Keratinocyte (primary cell): ENCODE measurements around the gene ANKDD1A. TPM values are rescaled to one million over a fixed set of nuclear protein-coding genes. Genes with fewer than 3 reads are reported as not detected.

Experiments
- DNase-seq: peaks from one replicate; pipeline ENCODE4 v3.0.0-alpha.2; 2011; ENCODE audit warnings: low read depth, missing footprints, low spot score
- FAIRE-seq: peaks from 2 replicates; lab custom pipeline; 2011; peaks lifted over from hg19 to GRCh38; lab: Jason Lieb, UNC
- H2AFZ ChIP-seq: 2 replicates; pipeline ENCODE4 v1.6.0; 2012; ENCODE audit warnings: low read length, control low read depth, inconsistent platforms; ENCODE audit not compliant: control insufficient read depth
- H3K27ac ChIP-seq: 2 replicates; pipeline ENCODE4 v1.5.1; 2011; ENCODE audit warnings: low read length; ENCODE audit not compliant: control insufficient read depth, insufficient read depth
- H3K27me3 ChIP-seq: 3 replicates; pipeline ENCODE4 v1.6.0; 2011; ENCODE audit warnings: low read length; ENCODE audit not compliant: control insufficient read depth, insufficient read depth; ENCODE audit errors: extremely low read depth
- H3K36me3 ChIP-seq, 2 experiments: 2 replicates in 1 of 2; 3 replicates in 1 of 2; pipeline ENCODE4 v1.5.1; 2011; ENCODE audit warnings: low read length in 2 of 2, mild to moderate bottlenecking in 1 of 2; ENCODE audit not compliant: control insufficient read depth in 2 of 2, insufficient read depth in 2 of 2; ENCODE audit errors: extremely low read depth in 1 of 2
- H3K4me1 ChIP-seq: 3 replicates; pipeline ENCODE4 v1.5.1; 2011; ENCODE audit warnings: low read length; ENCODE audit not compliant: control insufficient read depth, insufficient read depth; ENCODE audit errors: extremely low read depth
- H3K4me2 ChIP-seq: 3 replicates; pipeline ENCODE4 v1.6.0; 2011; ENCODE audit warnings: low read depth, low read length; ENCODE audit not compliant: control insufficient read depth, insufficient read depth; ENCODE audit errors: extremely low read depth
- H3K4me3 ChIP-seq, 3 experiments: fragments of 200-600 bp in 1 of 3; sonication (generic) in 1 of 3; 2 replicates in 2 of 3; 3 replicates in 1 of 3; pipeline ENCODE4 v1.5.1; 2011 to 2016; ENCODE audit warnings: low read length in 3 of 3, mild to moderate bottlenecking in 3 of 3, control low read depth in 2 of 3, inconsistent platforms in 1 of 3, low read depth in 1 of 3, mixed read lengths in 1 of 3, mixed run types in 1 of 3, moderate library complexity in 1 of 3; ENCODE audit not compliant: control insufficient read depth in 2 of 3, insufficient read depth in 2 of 3; ENCODE audit errors: extremely low read depth in 1 of 3
- H3K79me2 ChIP-seq: 2 replicates; pipeline ENCODE4 v1.6.0; 2012; ENCODE audit warnings: low read length; ENCODE audit not compliant: control insufficient read depth, insufficient read depth
- H3K9ac ChIP-seq: 3 replicates; pipeline ENCODE4 v1.6.0; 2011; ENCODE audit warnings: low read length; ENCODE audit not compliant: control insufficient read depth, insufficient read depth; ENCODE audit errors: extremely low read depth
- H3K9me1 ChIP-seq: 3 replicates; pipeline ENCODE4 v1.6.0; 2011; ENCODE audit warnings: low read length; ENCODE audit not compliant: control insufficient read depth, insufficient read depth; ENCODE audit errors: extremely low read depth
- H3K9me3 ChIP-seq: 2 replicates; pipeline ENCODE4 v1.5.1; 2012; ENCODE audit warnings: low read depth, low read length; ENCODE audit not compliant: control insufficient read depth
- H4K20me1 ChIP-seq: 3 replicates; pipeline ENCODE4 v1.6.0; 2011; ENCODE audit warnings: low read length; ENCODE audit not compliant: control insufficient read depth, insufficient read depth; ENCODE audit errors: extremely low read depth
- CTCF ChIP-seq, 3 experiments: IDR thresholded peaks in 1 of 3; conservative IDR thresholded peaks in 1 of 3; optimal IDR thresholded peaks in 1 of 3; 2 replicates in 2 of 3; 3 replicates in 1 of 3; pipeline versions ENCODE3 to v1.5.1; 2011; ENCODE audit warnings: low read length in 3 of 3, mild to moderate bottlenecking in 3 of 3, moderate library complexity in 2 of 3, control low read depth in 1 of 3, inconsistent platforms in 1 of 3; ENCODE audit not compliant: insufficient read depth in 2 of 3; ENCODE audit errors: extremely low read depth in 1 of 3
- EZH2 ChIP-seq: IDR thresholded peaks from one replicate; pipeline ENCODE4 v1.6.1; 2012; ENCODE audit warnings: inconsistent platforms, mild to moderate bottlenecking, low read length, moderate library complexity
- dilution Hi-C: fragments of 300-500 bp; cut with MboI; formaldehyde crosslinking; loops from one replicate; pipeline ENCODE4 v1.7.0; 2020; ENCODE audit warnings: low sequenced_read_pairs; ENCODE audit not compliant: extremely low pct_ligation_motif_present
- polyA plus RNA-seq, 5 experiments: library from polyadenylated mRNA; depleted of rRNA in 3 of 5; stranded (reverse) in 3 of 5; stranded (forward) in 1 of 5; unstranded in 1 of 5; fragments of >200 nt; gene quantifications; 1 replicate in 1 of 5; 2 replicates in 3 of 5; 3 replicates in 1 of 5; pipeline versions ENCODE4 v1.2.1 to v1.2.3, GENCODE V29; 2011 to 2012; ENCODE audit warnings: missing spikeins in 2 of 5, low read depth in 1 of 5, low replicate concordance in 1 of 5

ANKDD1A gene
- polyA plus RNA-seq, 1 donor (not counting 4 experiments of a cell fraction or from before 2014, with no cell fraction given), result 1.1 TPM

GRCh38 chr15:65006876-65007275 is 95.2 kb downstream of the ANKDD1A start:
- DNase-seq (no peak), FAIRE-seq (no peak)
- Histone ChIP-seq H4K20me1 (no peaks in the 10 kb centered on the region), H3K36me3 (peaks cover 4 to 5% of the 10 kb centered on the region in 2 experiments), H3K4me2 (no peak overlapping the region), H3K4me3 (no peak overlapping the region), H3K27me3 (no peaks in the 10 kb centered on the region), H3K9ac (no peak overlapping the region), H3K9me3 (no peaks in the 10 kb centered on the region), H3K9me1 (no peaks in the 10 kb centered on the region), H3K79me2 (no peaks in the 10 kb centered on the region), H3K4me1 (peaks cover 4% of the 10 kb centered on the region), H3K27ac (no peak overlapping the region), H2AFZ (no peak overlapping the region)
- dilution Hi-C loops, result no loop called here
- TF ChIP-seq EZH2 (no peak), CTCF (optimal IDR thresholded peaks at IDR 0.05 in 1 of 3, IDR thresholded peaks at IDR 0.05 in 1 of 3, conservative IDR thresholded peaks at IDR 0.05 in 1 of 3; ENCODE audit: extremely low read depth in 1 of 3, insufficient read depth in 2 of 3, low read length in 3 of 3) (no peak)

Other genes with a start within 250 kb of the ANKDD1A start
- not detected in 3 replicates for gene RBPMS2, start 136.3 kb upstream of the ANKDD1A start, polyA plus RNA-seq
- gene PIF1, start 86.3 kb upstream of the ANKDD1A start, polyA plus RNA-seq, result 2.3 to 7.6 TPM (median 6.2 TPM) in 3 replicates
- 8.8 to 12.0 TPM (median 11.2 TPM) in 3 replicates for gene PLEKHO2, start 70.0 kb upstream of the ANKDD1A start, polyA plus RNA-seq
- 40.3 to 62.9 TPM (median 58.0 TPM) in 3 replicates for gene SPG21, start 78.0 kb downstream of the ANKDD1A start, polyA plus RNA-seq
- 15.9 to 21.0 TPM (median 17.3 TPM) in 3 replicates for gene MTFMT, start 117.7 kb downstream of the ANKDD1A start, polyA plus RNA-seq
- not detected in 3 replicates for gene SLC51B, start 133.5 kb downstream of the ANKDD1A start, polyA plus RNA-seq
- not detected in 3 replicates for gene RASL12, start 156.1 kb downstream of the ANKDD1A start, polyA plus RNA-seq
- not detected in 3 replicates for gene KBTBD13, start 164.8 kb downstream of the ANKDD1A start, polyA plus RNA-seq
- 0.27 to 0.85 TPM (median 0.55 TPM) in 3 replicates for gene UBAP1L, start 203.3 kb downstream of the ANKDD1A start, polyA plus RNA-seq
- 12.2 to 17.2 TPM (median 15.8 TPM) in 3 replicates for gene PDCD7, start 221.9 kb downstream of the ANKDD1A start, polyA plus RNA-seq